SH-SY5Y (cell line): ENCODE results near the gene CLSTN2.

Source experiments
- GATA2 ChIP-seq: IDR thresholded peaks from 2 replicates; pipeline ENCODE4 v1.6.1; 2011; ENCODE audit warnings: mild to moderate bottlenecking, low read depth, low read length
- GATA3 ChIP-seq: IDR thresholded peaks from 2 replicates; pipeline ENCODE4 v1.6.1; 2011; ENCODE audit warnings: low read depth, mild to moderate bottlenecking, low read length, moderate library complexity

- no peak; the same call in 1 of the 2 replicates for TF ChIP-seq GATA2
- TF ChIP-seq GATA3: no peak
Measured at GRCh38 chr3:140602781-140603180, 667.8 kb downstream of the CLSTN2 start.
